Ishikawa (cell line): Measurements from ENCODE around the gene UGT3A1.

ENCODE experiments used
- CEBPB ChIP-seq: IDR thresholded peaks from 2 replicates; pipeline ENCODE4 v1.6.1; 2012
- EGR1 ChIP-seq: IDR thresholded peaks from 2 replicates; pipeline ENCODE4 v1.6.1; 2012
- EP300 ChIP-seq: IDR thresholded peaks from 2 replicates; pipeline ENCODE4 v1.6.1; 2012; ENCODE audit warnings: borderline replicate concordance
- FOXM1 ChIP-seq: IDR thresholded peaks from 2 replicates; pipeline ENCODE4 v1.6.1; 2012; ENCODE audit warnings: low read depth, borderline replicate concordance
- NFIC ChIP-seq: IDR thresholded peaks from 2 replicates; pipeline ENCODE4 v1.6.1; 2012
- RAD21 ChIP-seq: IDR thresholded peaks from 2 replicates; pipeline ENCODE4 v1.6.1; 2012; ENCODE audit warnings: low read depth
- REST ChIP-seq: IDR thresholded peaks from 2 replicates; pipeline ENCODE4 v1.6.1; 2012; ENCODE audit warnings: low read depth, mild to moderate bottlenecking
- TAF1 ChIP-seq: IDR thresholded peaks from 2 replicates; pipeline ENCODE4 v1.6.1; 2012; ENCODE audit warnings: low read depth, mild to moderate bottlenecking
- TCF12 ChIP-seq: IDR thresholded peaks from 2 replicates; pipeline ENCODE4 v1.6.1; 2012; ENCODE audit warnings: low read depth
- USF1 ChIP-seq: IDR thresholded peaks from 2 replicates; pipeline ENCODE4 v1.6.1; 2012
- YY1 ChIP-seq: IDR thresholded peaks from 2 replicates; pipeline ENCODE4 v1.6.1; 2012; ENCODE audit warnings: low read depth
- ZBTB7A ChIP-seq: IDR thresholded peaks from 2 replicates; pipeline ENCODE4 v1.6.1; 2012; ENCODE audit warnings: low read depth

GRCh38 chr5:35954175-35954574, 37.0 kb downstream of the UGT3A1 start:
- TF ChIP-seq USF1 = no peak
- TF ChIP-seq YY1 = no peak
- no peak for TF ChIP-seq RAD21
- no peak for TF ChIP-seq ZBTB7A
- no peak for TF ChIP-seq TCF12
- TF ChIP-seq EGR1 = no peak
- TF ChIP-seq REST = no peak
- no peak for TF ChIP-seq NFIC
- no peak for TF ChIP-seq EP300
- TF ChIP-seq TAF1 = no peak
- TF ChIP-seq CEBPB = no peak
- no peak for TF ChIP-seq FOXM1
